Measurements from ENCODE around the gene TCTN3.
A peak's percentile ranks its signal among the peaks of the same experiment; 100 is the strongest.
"Not testable (repeated sequence)": the region's sequence is repeated elsewhere in the genome, so short reads cannot be mapped to it uniquely, and the experiment has no call there.

Gene TCTN3

DNA sequence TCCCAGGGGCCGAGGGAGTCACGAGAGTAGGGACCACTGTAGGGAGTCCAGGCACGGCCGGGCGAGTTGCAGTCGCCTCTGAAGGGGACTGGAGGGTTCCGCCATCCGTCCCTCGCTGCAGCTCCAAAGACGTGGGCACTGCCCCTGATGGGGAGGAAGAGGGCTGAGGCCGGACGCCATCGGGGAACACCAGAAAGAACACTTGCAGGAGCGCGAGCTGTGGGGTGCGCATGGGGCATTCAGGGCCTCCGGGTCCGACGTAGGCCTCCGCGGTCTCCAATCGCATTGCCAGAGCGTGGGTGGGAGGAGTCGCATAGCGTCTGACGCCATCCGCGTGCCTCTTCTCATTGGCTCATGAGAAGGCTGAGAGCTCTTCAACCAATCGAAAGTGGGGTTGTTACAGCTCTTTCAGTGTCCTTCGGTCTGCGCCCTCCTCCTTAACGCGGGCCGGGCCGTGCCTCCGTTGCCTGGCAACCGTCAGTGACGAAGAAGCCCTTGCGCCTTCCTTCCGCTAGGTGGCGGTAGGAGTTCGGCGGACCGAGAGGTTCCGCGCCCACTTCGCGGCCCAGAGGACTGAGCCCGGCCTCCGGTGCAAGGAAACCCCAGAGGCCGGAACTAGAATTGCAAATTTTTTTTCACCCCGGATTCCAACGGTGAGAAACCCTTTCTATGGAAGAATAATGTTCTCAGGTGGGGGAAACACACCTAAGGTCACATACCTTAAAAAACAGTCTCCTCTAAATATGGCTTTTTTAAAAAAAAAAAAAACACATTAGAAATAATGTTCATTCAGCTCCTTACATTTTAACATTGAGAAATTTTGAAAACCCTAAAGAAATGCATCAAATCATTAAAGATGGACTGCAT, at the start of gene TCTN3:
Gene TCTN3 (minus strand): TSS at position 260 of the 867 bp plus-strand sequence. CDS start 28 bp downstream, at position 232.
- peak; percentile 100 for FAIRE-seq

DNA sequence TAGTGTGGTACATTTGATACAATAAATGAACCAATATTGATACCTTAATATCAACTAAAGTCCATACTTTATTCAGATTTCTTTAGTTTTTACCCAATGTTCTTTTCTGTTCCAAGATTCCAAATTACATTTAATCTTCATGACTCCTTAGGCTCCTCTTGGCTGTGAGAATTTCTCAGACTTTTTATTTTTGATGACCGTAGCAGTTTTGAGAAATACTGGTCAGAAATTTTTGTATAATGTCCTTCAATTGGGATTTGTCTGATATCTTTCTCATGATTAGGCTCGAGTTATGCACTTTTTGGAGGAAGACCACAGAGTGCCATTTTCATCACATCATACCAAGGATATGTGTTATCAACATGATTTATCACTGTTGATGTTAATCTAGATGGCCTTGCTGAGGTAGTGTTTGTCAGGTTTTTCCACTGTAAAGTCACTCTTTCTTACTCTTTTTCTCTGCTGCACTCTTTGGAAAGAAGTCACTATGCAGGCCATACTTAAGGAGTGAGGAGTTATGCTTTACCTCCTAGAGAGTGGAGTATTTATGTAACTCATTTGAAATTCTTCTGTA, 49.3 kb upstream of the TCTN3 start:
- no peak for FAIRE-seq

- no peak for FAIRE-seq
Measured at GRCh38 chr10:95742485-95742884, 48.8 kb upstream of the TCTN3 start.

DNA sequence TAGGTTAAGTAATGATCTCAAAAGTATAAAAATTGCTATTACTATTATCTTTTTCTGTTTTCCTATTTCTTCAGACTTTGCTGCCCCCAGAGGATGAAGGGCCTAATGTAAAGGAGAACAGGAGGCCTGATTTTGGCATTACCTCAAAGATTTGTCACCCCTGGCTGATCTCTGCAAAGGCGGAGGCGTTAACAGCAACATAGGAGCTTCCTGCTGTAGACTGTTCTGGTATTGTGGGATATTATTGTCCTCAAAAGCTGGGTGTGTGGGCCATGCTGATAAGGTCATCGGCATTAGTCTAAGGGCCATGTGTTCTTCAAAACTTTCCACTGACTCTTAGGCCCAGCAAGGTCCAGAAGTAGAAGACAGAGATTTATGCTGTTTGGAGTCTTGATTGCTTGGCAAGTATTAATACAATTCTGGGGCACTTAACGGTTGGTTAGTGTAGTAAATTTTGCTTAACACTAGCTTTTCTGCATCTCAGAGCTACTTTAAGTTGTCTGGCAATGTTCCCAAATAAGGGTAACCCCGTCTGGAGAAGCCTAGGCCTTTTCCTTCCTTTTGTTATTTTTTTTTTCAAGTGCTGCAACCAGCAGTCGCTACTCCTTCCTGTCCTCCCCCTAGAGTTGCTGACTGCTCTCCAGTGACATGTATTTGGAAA, 48.2 kb upstream of the TCTN3 start:
- no peak for FAIRE-seq

DNA sequence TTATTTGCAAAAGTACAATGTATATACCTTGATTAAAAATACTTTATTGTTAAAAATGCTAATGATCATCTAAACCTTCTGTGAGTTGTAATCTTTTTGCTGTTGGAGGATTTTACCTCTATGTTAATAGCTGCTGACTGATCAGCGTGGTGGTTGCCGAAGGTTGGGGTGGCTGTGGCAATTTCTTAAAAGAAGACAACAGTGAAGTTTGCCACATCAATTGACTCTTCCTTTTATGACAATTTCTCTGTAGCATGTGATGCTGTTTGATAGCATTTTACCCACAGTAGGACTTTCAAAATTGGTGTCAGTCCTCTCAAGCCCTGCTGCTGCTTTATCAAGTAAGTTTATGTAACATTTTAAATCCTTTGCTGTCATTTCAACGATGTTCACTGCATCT, 45.3 kb upstream of the TCTN3 start:
- FAIRE-seq: no peak

DNA sequence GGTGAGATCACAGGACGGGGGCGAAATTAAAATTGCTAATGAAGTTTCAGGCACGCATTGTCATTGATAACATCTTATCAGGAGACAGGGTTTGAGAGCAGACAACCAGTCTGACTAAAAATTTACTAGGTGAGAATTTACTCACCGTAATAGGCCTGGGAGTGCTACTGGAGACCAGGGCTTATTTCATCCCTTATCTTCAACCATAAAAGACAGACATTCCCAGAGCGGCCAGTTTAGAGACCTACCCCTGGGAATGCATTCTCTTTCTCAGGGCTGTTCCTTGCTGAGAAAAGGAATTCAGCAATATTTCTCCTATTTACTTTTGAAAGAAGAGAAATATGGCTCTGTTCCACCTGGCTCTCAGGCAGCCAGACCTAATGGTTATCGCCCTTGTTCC, 39.2 kb upstream of the TCTN3 start:
- not testable (repeated sequence) for FAIRE-seq

- FAIRE-seq: no peak
Measured at GRCh38 chr10:95730233-95730632, 36.5 kb upstream of the TCTN3 start.

- no peak for FAIRE-seq
Measured at GRCh38 chr10:95729323-95730055, 35.8 kb upstream of the TCTN3 start.

- no peak for FAIRE-seq
Measured at GRCh38 chr10:95728526-95728925, 34.8 kb upstream of the TCTN3 start.

DNA sequence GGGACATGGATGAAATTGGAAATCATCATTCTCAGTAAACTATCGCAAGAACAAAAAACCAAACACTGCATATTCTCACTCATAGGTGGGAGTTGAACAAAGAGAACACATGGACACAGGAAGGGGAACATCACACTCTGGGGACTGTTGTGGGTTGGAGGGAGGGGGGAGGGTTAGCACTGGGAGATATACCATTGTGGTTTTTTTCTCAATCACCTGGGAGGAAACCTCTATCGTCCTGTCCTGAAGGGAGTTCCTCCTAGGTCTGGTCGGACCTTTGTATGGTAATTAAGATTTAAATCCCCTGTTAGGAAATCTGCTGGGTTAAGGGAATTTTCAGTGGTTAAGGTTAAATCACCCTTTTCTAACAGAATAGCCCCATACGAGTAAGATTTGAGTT, 28.8 kb upstream of the TCTN3 start:
- FAIRE-seq: not testable (repeated sequence)

DNA sequence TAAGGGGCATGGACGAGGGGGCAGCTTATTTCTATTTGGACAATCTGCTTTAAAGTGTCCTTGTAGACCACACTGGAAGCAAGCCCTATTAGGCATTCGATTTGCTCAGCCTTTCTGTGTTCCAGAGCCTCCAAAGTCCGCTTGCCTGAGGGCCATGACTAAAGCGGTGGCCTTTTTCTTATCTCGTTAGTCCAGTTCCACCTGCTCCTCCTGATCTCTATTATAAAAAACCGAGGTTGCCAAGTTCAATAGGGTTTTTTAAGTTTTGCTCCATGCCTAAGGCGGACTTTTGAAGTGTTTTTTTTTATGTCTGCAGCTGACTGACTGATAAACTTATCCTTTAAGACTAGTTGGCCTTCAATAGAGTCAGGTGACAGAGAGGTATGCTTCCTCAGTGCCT, 27.0 kb upstream of the TCTN3 start:
- FAIRE-seq: not testable (repeated sequence)

GRCh38 chr10:95716866-95717265, 23.1 kb upstream of the TCTN3 start:
- FAIRE-seq: no peak

DNA sequence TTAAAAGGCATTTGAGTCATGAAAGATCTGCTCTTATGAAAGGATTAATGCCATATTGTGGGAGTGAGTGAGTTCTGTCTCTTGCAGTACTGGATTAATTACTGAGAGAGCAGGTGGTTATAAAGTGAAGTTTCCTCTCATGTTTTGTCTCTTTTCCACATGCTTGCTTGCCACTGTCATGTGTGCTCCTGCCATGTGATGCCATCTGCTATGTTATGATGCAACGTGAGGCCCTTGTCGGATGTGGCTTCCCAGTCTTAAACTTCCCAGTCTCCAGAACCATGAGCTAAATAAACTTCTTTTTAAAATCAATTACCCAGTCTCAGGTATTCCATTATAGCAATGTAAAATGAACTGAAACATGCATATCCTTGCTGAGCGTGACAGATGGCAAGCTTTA, 22.7 kb upstream of the TCTN3 start:
- no peak for FAIRE-seq

GRCh38 chr10:95711492-95711891, 17.8 kb upstream of the TCTN3 start:
- no peak for FAIRE-seq

DNA sequence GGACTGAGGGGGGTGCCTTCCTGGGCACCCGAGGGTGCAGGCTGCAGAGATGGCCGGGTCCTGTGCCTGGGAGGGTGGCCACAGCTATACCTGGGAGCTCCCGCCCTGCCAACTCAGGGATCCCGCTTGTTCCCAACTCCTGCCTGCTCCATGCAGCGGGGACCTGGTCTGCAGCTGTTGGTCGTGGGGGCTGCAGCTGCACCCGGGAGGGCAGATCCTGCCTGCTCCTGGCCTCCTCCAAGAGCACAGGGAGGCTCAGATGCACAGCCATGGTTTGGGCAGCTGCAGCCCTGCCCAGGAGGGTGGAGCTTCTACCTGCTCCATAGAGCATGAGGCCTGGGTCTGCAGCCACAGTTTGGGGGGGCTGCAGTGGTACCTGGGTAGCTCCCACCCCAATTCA, 13.3 kb upstream of the TCTN3 start:
- FAIRE-seq: no peak

DNA sequence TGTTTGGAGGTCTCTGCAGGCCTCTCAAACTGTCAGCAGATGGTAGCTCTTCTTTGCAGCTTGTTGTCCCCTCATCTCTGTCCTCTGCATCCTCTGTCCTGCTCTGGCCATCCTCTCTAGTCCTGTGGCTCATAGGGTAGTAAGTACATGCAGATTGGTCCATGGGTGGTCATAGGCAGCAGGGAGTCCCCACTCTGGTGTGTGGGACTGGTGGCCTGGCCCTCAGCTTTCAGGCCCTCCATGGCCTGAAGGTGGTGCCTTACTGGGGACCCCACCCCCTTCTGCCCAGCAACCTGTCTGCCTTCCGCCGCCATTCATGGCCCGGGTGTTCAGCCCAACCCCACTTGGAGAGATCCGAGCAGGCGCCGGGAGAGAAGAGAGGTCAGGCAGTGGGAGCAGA, 12.8 kb upstream of the TCTN3 start:
- FAIRE-seq: no peak

- FAIRE-seq: no peak
Measured at GRCh38 chr10:95698415-95698814, 4.7 kb upstream of the TCTN3 start.

GRCh38 chr10:95697429-95697828, 3.7 kb upstream of the TCTN3 start:
- no peak for FAIRE-seq

GRCh38 chr10:95694665-95695064, 938 bp upstream of the TCTN3 start:
- no peak for FAIRE-seq

DNA sequence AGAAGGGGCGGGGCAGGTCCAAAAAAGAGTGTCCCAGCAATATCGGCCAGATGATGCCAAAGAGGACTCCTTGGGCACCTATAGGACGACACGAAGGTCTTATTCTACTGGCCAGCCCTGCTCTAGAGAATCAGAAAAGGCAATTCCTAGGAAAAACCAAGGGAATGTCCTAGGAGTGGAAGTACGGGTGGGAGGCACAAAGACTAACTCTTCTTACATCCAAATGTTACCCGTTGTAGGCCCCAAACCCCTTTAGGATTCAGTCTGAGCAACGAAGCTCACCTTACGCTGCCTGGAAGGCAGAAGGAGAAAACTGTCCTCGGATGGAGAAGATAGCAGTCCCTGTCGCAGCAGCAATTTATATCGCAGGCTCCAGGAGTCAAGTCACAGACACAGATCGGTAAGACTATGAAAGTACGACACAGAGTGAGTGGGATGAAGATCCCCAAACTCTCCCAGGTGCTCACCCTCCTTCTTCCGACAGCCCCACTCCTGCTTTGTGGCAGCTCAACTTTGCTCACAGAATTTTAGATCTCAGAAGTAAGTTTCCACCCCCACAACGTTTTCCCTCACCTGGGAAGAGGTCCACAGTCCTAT, 558 bp downstream of the TCTN3 start:
- no peak for FAIRE-seq

GRCh38 chr10:95691281-95691680, 2.4 kb downstream of the TCTN3 start:
- no peak for FAIRE-seq

GRCh38 chr10:95688648-95689047, 5.1 kb downstream of the TCTN3 start:
- FAIRE-seq: no peak

DNA sequence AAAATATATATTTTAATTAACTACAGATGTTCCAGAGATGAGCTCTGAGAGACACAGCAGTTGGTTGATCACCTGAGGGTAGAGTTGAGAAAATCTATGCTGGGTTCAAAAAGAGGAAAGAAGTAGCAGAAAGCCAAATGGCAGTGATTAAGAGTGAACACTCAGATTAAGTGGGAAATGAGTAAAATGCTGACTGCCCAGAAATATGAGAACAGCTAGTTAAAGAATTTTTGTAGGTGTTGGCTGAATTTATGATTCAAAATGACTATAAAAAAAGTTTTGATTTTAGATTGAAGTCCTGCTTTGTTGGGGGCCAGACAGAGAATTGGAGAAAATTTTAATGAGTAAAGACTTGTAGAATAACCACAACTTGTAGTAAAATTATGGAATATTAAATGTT, 9.8 kb downstream of the TCTN3 start:
- FAIRE-seq: no peak
